Osteoblast (primary cell): Measurements from ENCODE around the gene COL19A1. TPM values are rescaled to one million over a fixed set of nuclear protein-coding genes. Genes with fewer than 3 reads are reported as not detected.

Experiments
- DNase-seq: peaks from one replicate; pipeline ENCODE4 v3.0.0; 2011; ENCODE audit warnings: low spot score, mixed read lengths; ENCODE audit not compliant: insufficient read length; ENCODE audit errors: missing footprints
- H2AFZ ChIP-seq: 2 replicates; pipeline ENCODE4 v1.6.0; 2011; ENCODE audit warnings: mild to moderate bottlenecking, low read length
- H3K27ac ChIP-seq: 2 replicates; pipeline ENCODE4 v1.5.1; 2011; ENCODE audit warnings: mild to moderate bottlenecking, low read depth, low read length, moderate library complexity
- H3K27me3 ChIP-seq: 2 replicates; pipeline ENCODE4 v1.6.0; 2012; ENCODE audit warnings: mild to moderate bottlenecking, control low read depth, inconsistent platforms, low read length, moderate library complexity; ENCODE audit not compliant: insufficient read depth
- H3K36me3 ChIP-seq: 2 replicates; pipeline ENCODE4 v1.5.1; 2011; ENCODE audit warnings: mild to moderate bottlenecking, low read length, control low read depth, moderate library complexity; ENCODE audit not compliant: insufficient read depth
- H3K4me1 ChIP-seq: 2 replicates; pipeline ENCODE4 v1.5.1; 2011; ENCODE audit warnings: mild to moderate bottlenecking, low read length, control low read depth, moderate library complexity; ENCODE audit not compliant: insufficient read depth
- H3K4me2 ChIP-seq: 2 replicates; pipeline ENCODE4 v1.6.0; 2011; ENCODE audit warnings: mild to moderate bottlenecking, low read length; ENCODE audit not compliant: insufficient read depth
- H3K4me3 ChIP-seq: fragments of 200-600 bp; sonication (generic); 3 replicates; pipeline ENCODE4 v1.5.1; 2012; ENCODE audit warnings: mild to moderate bottlenecking, low read length, inconsistent platforms; ENCODE audit not compliant: insufficient read depth
- H3K79me2 ChIP-seq: 2 replicates; pipeline ENCODE4 v1.6.0; 2012; ENCODE audit warnings: mild to moderate bottlenecking, low read length, control low read depth, inconsistent platforms; ENCODE audit not compliant: insufficient read depth
- H3K9me3 ChIP-seq: 2 replicates; pipeline ENCODE4 v1.5.1; 2011; ENCODE audit warnings: low read depth, low read length, control low read depth
- H4K20me1 ChIP-seq: 2 replicates; pipeline ENCODE4 v1.6.0; 2012; ENCODE audit warnings: mild to moderate bottlenecking, low read length, control low read depth; ENCODE audit not compliant: insufficient read depth
- total RNA-seq: library from RNA; depleted of rRNA; stranded (reverse); fragments of >200 nt; gene quantifications from 2 replicates; pipeline ENCODE4 v1.2.3, GENCODE V29; 2012
- TF ChIP-seq, protein P1 (sequence below): IDR thresholded peaks from 2 replicates; pipeline ENCODE4 v1.5.1; 2011; ENCODE audit warnings: mild to moderate bottlenecking, low read depth, low read length, moderate library complexity; ENCODE audit errors: extremely low read depth

Gene COL19A1
- total RNA-seq, 1 donor = under 0.01 TPM

GRCh38 chr6:70149209-70149788 is 282.9 kb downstream of the COL19A1 start:
- Histone ChIP-seq H3K36me3 (no peaks in the 10 kb centered on the region), H3K4me3 (no peak overlapping the region), H3K4me2 (no peak overlapping the region), H4K20me1 (no peaks in the 10 kb centered on the region), H2AFZ (no peak overlapping the region), H3K27me3 (no peaks in the 10 kb centered on the region), H3K79me2 (no peaks in the 10 kb centered on the region), H3K4me1 (no peaks in the 10 kb centered on the region), H3K9me3 (no peaks in the 10 kb centered on the region), H3K27ac (no peak overlapping the region)
- TF ChIP-seq, protein P1, sequence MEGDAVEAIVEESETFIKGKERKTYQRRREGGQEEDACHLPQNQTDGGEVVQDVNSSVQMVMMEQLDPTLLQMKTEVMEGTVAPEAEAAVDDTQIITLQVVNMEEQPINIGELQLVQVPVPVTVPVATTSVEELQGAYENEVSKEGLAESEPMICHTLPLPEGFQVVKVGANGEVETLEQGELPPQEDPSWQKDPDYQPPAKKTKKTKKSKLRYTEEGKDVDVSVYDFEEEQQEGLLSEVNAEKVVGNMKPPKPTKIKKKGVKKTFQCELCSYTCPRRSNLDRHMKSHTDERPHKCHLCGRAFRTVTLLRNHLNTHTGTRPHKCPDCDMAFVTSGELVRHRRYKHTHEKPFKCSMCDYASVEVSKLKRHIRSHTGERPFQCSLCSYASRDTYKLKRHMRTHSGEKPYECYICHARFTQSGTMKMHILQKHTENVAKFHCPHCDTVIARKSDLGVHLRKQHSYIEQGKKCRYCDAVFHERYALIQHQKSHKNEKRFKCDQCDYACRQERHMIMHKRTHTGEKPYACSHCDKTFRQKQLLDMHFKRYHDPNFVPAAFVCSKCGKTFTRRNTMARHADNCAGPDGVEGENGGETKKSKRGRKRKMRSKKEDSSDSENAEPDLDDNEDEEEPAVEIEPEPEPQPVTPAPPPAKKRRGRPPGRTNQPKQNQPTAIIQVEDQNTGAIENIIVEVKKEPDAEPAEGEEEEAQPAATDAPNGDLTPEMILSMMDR = no peak
- DNase-seq = no peak

GRCh38 chr6:70150521-70150920 is 284.2 kb downstream of the COL19A1 start:
- Histone ChIP-seq H3K27ac (no peak overlapping the region), H3K4me1 (no peaks in the 10 kb centered on the region), H3K79me2 (no peaks in the 10 kb centered on the region), H3K27me3 (no peaks in the 10 kb centered on the region), H4K20me1 (no peaks in the 10 kb centered on the region), H2AFZ (no peak overlapping the region), H3K36me3 (no peaks in the 10 kb centered on the region), H3K4me3 (no peak overlapping the region), H3K4me2 (no peak overlapping the region), H3K9me3 (no peaks in the 10 kb centered on the region)
- no peak for DNase-seq
- TF ChIP-seq, protein P1 = no peak

DNA sequence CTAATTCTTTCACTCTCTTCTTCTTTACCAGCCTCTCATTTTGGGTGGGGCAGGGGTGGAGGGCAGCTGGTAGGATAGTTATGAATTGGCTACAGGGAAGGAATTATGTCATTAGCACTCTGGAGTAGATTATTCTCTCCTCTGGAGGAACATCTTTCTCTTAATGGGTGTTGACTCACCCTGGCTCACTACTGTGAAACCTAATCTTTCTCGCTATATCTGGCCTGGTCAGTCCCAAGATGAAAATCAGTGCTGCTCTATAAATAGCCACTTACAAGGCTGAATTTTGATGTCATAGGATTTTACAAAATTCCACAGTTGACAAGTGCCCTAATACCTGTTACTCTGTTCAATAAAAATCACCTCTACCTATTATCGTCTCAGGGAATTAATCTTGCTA is 285.3 kb downstream of the COL19A1 start:
- no peak overlapping the region for H3K27ac ChIP-seq

GRCh38 chr6:70152786-70153185 is 286.4 kb downstream of the COL19A1 start:
- Histone ChIP-seq H3K9me3 (no peaks in the 10 kb centered on the region), H3K27ac (no peak overlapping the region), H3K27me3 (no peaks in the 10 kb centered on the region), H3K4me2 (no peak overlapping the region), H3K4me3 (no peak overlapping the region), H3K79me2 (no peaks in the 10 kb centered on the region), H2AFZ (no peak overlapping the region), H4K20me1 (no peaks in the 10 kb centered on the region), H3K36me3 (no peaks in the 10 kb centered on the region), H3K4me1 (no peaks in the 10 kb centered on the region)
- TF ChIP-seq, protein P1 = no peak
- no peak for DNase-seq

More for the DNA sequence above, 285.3 kb downstream of the COL19A1 start:
- H3K27me3 ChIP-seq = no peaks in the 10 kb centered on the region
- TF ChIP-seq, protein P1 = no peak
- H4K20me1 ChIP-seq = no peaks in the 10 kb centered on the region
- no peaks in the 10 kb centered on the region for H3K4me1 ChIP-seq
- no peak overlapping the region for H2AFZ ChIP-seq
- H3K36me3 ChIP-seq = no peaks in the 10 kb centered on the region
- no peak for DNase-seq
- no peak overlapping the region for H3K4me2 ChIP-seq
- no peaks in the 10 kb centered on the region for H3K79me2 ChIP-seq
- H3K9me3 ChIP-seq = no peaks in the 10 kb centered on the region
- H3K4me3 ChIP-seq = no peak overlapping the region
